GM20000 (cell line): ENCODE results near the gene GP1BA.
A peak's percentile ranks its signal among the peaks of the same experiment; 100 is the strongest.

Source experiments
- DNase-seq: peaks from one replicate; pipeline ENCODE4 v3.0.0; 2012; ENCODE audit warnings: low spot score
- TF ChIP-seq, protein P1 (sequence below): IDR thresholded peaks from 2 replicates; pipeline ENCODE4 v1.5.1; 2012; ENCODE audit warnings: mild to moderate bottlenecking, control low read depth; ENCODE audit errors: extremely low read depth, missing control alignments

Gene GP1BA

DNA sequence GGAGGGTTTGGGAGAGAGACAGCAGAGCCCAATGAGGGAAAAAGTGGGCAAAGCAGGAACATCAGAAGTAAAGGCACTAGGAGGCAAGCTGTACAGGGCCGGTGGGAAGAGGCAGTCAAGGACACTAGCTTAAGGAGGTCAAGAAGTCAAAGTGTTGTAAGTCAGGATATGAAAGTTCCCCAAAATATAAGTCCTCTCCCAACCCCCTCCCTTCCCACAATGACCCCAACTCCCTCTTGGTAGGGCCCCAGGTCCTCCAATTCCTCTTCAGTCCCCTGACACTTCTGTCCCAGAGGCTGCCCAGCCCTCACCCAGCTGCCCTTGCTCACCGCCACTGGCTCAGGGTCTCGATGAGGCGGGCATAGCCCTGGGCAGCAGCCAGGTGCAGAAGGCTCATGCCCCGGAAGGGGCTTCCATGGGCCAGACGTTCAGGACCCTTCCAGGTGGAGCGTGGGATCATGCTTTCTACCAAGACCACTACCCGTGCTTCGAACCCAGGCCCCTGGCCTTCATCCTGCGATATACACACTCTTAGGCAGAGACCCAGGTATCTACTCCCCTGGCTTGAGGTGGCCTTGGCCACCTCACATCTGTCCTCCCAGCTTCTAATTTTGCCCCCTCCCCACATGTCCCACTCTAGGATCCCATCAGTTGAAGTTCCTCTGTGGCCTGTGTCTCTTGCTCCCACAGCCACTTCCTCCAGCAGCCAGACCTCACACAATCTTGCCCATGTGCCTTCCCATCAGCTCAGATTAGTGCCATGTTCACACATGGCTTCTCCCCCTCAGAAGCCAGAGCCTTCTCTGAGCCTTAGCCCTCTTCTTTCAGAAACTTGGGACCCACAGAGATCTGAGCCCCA lies 41.4 kb downstream of the GP1BA start:
- no peak for DNase-seq
- TF ChIP-seq, protein P1, sequence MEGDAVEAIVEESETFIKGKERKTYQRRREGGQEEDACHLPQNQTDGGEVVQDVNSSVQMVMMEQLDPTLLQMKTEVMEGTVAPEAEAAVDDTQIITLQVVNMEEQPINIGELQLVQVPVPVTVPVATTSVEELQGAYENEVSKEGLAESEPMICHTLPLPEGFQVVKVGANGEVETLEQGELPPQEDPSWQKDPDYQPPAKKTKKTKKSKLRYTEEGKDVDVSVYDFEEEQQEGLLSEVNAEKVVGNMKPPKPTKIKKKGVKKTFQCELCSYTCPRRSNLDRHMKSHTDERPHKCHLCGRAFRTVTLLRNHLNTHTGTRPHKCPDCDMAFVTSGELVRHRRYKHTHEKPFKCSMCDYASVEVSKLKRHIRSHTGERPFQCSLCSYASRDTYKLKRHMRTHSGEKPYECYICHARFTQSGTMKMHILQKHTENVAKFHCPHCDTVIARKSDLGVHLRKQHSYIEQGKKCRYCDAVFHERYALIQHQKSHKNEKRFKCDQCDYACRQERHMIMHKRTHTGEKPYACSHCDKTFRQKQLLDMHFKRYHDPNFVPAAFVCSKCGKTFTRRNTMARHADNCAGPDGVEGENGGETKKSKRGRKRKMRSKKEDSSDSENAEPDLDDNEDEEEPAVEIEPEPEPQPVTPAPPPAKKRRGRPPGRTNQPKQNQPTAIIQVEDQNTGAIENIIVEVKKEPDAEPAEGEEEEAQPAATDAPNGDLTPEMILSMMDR: no peak

DNA sequence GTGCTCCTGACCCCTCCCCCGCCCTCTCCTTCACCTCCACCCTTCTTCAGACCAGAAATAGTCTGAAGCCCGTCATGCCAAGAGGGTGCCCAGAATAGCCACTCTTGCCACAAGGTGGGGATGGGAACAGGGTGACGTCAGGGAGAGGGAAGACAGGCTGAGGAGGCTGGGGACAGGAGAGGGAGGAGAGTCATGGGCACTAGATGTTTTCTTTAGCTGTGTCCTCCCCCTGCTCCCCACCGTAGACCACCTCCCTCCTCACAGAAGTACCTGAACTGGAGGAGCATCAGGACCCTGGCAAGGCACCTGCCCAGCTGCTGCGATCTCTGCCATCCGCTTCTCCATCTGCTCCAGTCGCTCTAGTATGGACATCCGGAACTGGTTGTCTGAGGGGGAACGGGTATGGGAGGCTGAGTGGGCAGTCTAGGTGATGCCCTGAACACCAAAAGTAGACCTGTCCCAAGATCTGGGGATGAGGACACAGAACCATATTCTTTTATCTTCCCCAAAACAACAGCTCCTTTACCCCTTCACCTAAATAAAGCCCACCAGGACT lies 42.1 kb downstream of the GP1BA start:
- TF ChIP-seq, protein P1: no peak
- DNase-seq: no peak

DNA sequence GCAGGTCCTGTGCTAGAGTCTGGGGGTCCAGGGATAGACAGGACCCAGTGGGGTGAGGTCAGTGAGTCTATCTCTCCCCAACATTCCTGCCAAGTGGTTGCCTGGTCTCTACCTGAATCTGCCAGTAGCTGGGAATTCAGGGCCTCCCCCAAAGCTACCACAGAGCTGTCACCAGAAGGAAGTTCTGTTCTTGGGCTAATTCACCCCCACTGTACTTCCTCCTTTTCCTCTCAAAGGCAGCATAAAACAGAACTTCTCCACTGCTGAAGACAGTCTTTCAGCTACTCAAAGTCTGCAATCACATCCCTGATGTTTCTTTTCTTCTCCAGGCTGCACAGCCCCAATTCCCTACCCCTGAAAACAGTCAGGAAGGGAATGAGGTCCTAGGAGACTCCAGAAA lies 46.6 kb downstream of the GP1BA start:
- no peak for DNase-seq
- TF ChIP-seq, protein P1: no peak

DNA sequence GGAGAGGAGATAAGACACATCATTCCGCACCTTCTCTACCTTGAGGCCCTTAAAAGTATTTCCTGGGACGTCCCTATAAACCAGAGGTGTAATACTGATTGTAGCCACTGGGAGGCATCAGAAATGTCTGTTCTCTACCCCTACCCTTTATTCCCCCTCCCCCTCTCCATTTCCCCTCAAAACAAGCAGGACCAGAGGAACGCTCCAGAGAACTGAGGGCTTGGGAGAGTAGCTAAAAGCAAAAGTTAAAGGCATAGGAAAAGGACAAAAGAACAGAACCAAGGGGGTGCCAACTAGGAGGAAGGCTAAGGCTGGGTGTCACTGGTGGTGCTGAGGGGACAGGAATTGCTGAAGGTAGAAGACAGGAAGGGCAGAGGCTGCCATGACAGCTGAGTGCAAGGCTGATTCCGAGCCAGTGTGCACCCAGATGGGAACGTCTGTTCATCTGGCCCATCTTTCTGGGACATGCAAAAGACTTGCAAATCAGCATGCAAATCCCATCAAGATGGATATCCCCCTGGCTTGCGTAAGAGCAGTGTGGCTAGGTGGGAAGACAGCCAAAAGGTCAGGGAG lies 48.7 kb downstream of the GP1BA start:
- TF ChIP-seq, protein P1: peak; percentile 55
- peak; percentile 69 for DNase-seq

DNA sequence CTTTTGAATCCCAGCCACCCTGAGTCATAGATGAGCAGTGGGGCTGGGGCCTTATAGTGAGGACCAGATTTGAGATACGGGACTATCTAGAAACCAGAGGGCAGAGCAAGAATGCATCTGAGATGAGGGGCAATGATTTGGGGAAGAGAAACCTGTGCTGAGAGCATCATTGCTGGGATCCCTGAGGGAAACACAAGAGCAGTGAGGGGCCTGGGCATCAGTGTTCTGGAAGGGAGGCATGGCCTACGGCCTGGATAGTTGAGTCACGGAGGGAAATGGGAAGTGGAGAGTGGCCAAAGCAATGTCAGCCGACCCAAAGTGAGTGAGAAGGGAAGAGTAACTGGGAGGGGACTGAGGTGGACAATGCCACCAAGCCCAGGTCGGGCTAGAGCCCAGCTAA lies 50.2 kb downstream of the GP1BA start:
- TF ChIP-seq, protein P1: no peak
- DNase-seq: no peak
